Duodenal mucosa (tissue), 2 donors: ENCODE data around the gene PACS2.

Experiments used
- H3K27ac ChIP-seq: one replicate; pipeline ENCODE4 v1.7.0; 2013; ENCODE audit warnings: low read depth, low read length
- H3K27me3 ChIP-seq, 2 donors: one replicate each; pipeline ENCODE4 v1.7.0; 2013; ENCODE audit warnings: low read length in 2 of 2, control low read depth in 1 of 2; ENCODE audit not compliant: insufficient read depth in 2 of 2, control insufficient read depth in 1 of 2
- H3K36me3 ChIP-seq, 2 donors: one replicate each; pipeline ENCODE4 v1.7.0; 2013; ENCODE audit warnings: low read length in 2 of 2, control low read depth in 1 of 2; ENCODE audit not compliant: insufficient read depth in 2 of 2, control insufficient read depth in 1 of 2
- H3K4me1 ChIP-seq, 2 donors: one replicate each; pipeline ENCODE4 v1.7.0; 2013; ENCODE audit warnings: low read length in 2 of 2, control low read depth in 1 of 2; ENCODE audit not compliant: insufficient read depth in 2 of 2, control insufficient read depth in 1 of 2
- H3K4me3 ChIP-seq, 2 donors: one replicate each; pipeline ENCODE4 v1.7.0; 2013; ENCODE audit warnings: low read length in 2 of 2, low read depth in 1 of 2
- H3K9ac ChIP-seq, 2 donors: one replicate each; pipeline ENCODE4 v1.7.0; 2013; ENCODE audit warnings: low read length in 2 of 2, low read depth in 1 of 2
- H3K9me3 ChIP-seq, 2 donors: one replicate each; pipeline ENCODE4 v1.7.0; 2013; ENCODE audit warnings: low read length in 2 of 2, control low read depth in 1 of 2; ENCODE audit not compliant: control insufficient read depth in 1 of 2

The PACS2 gene

DNA sequence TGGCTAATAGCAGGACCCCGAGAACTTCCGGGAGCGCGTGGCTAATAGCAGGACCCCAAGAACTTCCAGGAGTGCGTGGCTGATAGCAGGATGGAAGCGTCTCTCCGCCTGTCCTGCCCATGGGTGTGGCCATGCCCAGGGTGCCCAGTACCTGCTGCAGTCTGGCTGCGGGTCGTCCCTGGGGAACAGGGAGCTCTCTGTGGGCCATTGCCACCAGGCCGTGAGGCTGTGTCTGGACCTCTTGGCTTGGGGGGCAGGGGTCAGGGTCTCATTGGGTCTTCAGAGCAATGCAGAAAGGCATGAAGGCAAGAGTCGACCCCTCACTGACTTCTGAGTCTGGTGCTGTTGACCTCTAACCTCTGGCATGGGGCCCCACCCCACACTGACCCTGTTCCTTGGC lies 35.4 kb downstream of the PACS2 start:
- peaks cover 0 to 2% of the 10 kb centered on the region in 2 donors for H3K4me1 ChIP-seq
- H3K27ac ChIP-seq = no peak overlapping the region
- H3K4me3 ChIP-seq = no peak overlapping the region
- no peaks in the 10 kb centered on the region for H3K9me3 ChIP-seq
- H3K36me3 ChIP-seq = peaks cover 0 to 2% of the 10 kb centered on the region in 2 donors
- no peaks in the 10 kb centered on the region for H3K27me3 ChIP-seq
- H3K9ac ChIP-seq = no peak overlapping the region

DNA sequence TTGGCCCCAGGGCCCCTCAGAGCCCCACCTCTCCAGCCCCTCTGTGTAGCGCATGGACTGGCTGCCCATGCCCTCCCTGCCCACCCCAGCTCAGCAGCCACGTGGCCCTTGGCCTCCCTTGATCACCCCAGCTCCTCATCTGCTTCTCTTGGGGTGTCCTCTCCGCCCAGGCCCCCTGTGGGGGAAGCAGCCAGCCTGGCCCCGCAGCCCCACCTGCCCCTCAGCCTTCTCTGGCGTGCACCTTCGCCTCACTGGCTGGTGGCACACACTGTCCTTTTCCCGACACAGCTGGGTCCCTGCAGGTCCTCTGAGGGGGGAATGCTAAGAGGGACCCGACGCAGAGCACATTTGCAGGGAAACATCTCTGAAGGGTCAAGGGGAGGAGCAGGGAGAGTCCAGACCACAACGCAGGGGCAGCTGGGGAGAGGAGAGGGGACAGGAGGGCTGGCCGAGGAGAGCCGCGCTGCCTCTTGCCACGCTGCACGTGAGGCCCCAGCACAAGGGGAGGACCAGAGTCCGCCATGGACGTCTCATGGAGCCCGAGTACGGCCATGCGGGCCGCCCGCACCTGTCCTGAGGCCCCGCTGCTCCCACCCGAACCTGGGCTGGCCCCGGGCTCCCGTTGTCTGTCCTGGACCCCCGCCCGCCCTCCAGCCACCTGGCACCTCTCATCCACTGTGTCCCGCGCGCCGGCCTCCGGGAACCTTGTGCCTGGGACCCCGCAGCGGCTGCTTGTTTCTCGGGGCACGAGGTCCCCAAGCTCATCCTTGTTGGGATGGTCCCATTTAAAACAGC lies 36.1 kb downstream of the PACS2 start:
- Histone ChIP-seq H3K27ac (no peak overlapping the region), H3K9ac (no peak overlapping the region), H3K4me3 (no peak overlapping the region), H3K9me3 (no peaks in the 10 kb centered on the region), H3K36me3 (peaks cover 0 to 8% of the 10 kb centered on the region in 2 donors), H3K4me1 (peaks cover 0 to 2% of the 10 kb centered on the region in 2 donors), H3K27me3 (no peaks in the 10 kb centered on the region)

DNA sequence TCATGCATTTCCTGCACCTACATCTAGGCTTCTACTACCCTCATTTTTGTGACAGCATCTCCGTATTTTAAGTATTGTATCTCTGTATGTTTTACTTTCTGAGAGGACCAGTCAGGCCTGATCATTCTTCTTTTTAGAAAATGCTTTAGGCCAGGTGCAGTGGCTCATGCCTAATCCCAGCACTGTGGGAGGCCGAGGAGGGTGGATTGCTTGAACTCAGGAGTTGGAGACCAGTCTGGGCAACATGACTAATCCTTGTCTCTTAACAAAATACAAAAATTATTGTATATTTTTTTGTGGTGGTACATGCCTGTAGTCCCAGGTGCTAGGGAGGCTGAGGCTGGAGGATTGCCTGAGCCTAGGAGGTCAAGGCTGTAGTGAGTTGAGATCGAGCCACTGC lies 36.9 kb downstream of the PACS2 start:
- Histone ChIP-seq H3K9me3 (no peaks in the 10 kb centered on the region), H3K27ac (no peak overlapping the region)

DNA sequence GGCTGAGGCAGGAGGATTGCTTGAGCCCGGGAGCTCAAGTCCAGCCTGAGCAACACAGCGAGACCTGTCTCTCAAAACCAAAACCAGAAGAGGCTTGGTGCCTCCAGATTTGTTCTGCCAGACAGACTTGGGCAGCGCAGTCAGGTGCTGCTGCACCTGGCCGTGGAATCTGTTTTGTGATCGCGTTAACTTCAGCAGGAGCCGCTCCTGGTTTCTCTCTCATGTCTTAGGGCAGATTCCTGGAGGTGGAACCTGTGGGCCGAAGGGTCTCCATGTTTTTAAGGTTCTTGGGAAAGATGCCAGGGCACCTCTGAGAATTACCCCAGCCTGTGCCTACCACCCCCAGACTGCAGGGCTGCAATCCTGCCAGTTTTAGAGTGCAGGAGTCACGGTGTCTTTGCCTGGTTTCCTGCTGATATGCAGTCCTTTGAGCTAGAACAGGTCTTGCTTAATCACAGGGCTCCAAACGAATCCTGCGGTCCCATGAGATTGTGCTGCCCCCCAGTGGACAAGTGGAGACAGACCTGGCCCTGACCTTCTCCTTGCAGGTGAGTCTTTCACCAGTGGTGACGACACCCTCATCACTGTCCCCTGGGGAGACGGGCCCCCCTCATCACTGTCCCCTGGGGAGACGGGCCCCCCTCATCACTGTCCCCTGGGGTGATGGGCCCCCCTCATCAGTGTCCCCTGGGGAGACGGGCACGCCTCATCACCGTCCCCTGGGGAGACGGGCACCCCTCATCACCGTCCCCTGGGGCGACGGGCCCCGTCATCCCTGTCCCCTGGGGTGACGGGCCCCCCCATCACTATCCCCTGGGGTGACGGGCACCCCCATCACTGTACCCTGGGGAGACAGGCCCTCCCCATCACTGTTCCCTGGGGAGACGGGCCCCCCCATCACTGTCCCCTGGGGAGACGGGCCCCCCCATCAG lies 37.6 kb downstream of the PACS2 start:
- no peaks in the 10 kb centered on the region for H3K27me3 ChIP-seq
- H3K9ac ChIP-seq = no peak overlapping the region
- H3K27ac ChIP-seq = no peak overlapping the region
- no peak overlapping the region for H3K4me3 ChIP-seq
- H3K9me3 ChIP-seq = no peaks in the 10 kb centered on the region
- peaks cover 0 to 11% of the 10 kb centered on the region in 2 donors for H3K36me3 ChIP-seq
- peaks cover 0 to 2% of the 10 kb centered on the region in 2 donors for H3K4me1 ChIP-seq

More for the DNA sequence above, 36.9 kb downstream of the PACS2 start:
- no peak overlapping the region for H3K9ac ChIP-seq
- peaks cover 0 to 11% of the 10 kb centered on the region in 2 donors for H3K36me3 ChIP-seq
- peaks cover 0 to 2% of the 10 kb centered on the region in 2 donors for H3K4me1 ChIP-seq
- no peaks in the 10 kb centered on the region for H3K27me3 ChIP-seq
- no peak overlapping the region for H3K4me3 ChIP-seq

DNA sequence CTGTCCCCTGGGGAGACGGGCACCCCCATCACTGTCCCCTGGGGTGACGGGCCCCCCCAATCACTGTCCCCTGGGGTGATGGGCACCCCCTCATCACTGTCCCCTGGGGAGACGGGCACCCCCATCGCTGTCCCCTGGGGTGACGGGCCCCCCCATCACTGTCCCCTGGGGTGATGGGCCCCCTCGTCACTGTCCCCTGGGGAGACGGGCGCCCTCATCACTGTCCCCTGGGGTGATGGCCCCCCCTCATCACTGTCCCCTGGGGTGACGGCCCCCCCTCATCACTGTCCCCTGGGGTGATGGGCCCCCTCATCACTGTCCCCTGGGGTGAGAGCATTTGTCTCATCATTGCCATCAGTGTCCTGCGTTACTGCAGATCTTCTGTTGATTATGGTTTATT lies 38.6 kb downstream of the PACS2 start:
- H3K36me3 ChIP-seq = peaks cover 0 to 11% of the 10 kb centered on the region in 2 donors
- no peak overlapping the region for H3K27ac ChIP-seq
- H3K27me3 ChIP-seq = no peaks in the 10 kb centered on the region
- H3K4me3 ChIP-seq = no peak overlapping the region
- no peaks in the 10 kb centered on the region for H3K9me3 ChIP-seq
- no peak overlapping the region for H3K9ac ChIP-seq
- peaks cover 0 to 2% of the 10 kb centered on the region in 2 donors for H3K4me1 ChIP-seq

DNA sequence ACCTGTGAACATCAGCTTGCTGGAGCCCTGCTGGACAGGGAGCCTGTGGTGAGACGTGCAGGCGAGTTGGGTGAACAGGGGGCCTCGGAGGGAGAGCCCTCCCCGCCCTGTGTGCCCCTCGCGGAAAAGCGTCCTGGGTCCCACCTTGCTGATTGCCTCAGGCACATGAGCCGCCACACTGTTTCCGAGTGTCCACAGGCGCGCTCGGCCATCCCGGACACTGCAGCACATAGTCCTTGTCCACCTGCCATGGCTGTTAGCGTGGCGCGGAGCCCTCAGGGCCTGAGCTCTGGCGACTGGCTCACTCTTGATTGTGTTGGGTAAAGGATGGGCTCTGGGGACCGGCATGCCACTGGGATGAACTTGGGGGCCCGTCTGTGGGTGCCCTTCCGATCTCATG lies 40.0 kb downstream of the PACS2 start:
- H3K9ac ChIP-seq = no peak overlapping the region
- H3K4me3 ChIP-seq = no peak overlapping the region
- peaks cover 0 to 20% of the 10 kb centered on the region in 2 donors for H3K36me3 ChIP-seq
- no peaks in the 10 kb centered on the region for H3K9me3 ChIP-seq
- H3K4me1 ChIP-seq = peaks cover 0 to 2% of the 10 kb centered on the region in 2 donors
- no peaks in the 10 kb centered on the region for H3K27me3 ChIP-seq
- H3K27ac ChIP-seq = no peak overlapping the region

DNA sequence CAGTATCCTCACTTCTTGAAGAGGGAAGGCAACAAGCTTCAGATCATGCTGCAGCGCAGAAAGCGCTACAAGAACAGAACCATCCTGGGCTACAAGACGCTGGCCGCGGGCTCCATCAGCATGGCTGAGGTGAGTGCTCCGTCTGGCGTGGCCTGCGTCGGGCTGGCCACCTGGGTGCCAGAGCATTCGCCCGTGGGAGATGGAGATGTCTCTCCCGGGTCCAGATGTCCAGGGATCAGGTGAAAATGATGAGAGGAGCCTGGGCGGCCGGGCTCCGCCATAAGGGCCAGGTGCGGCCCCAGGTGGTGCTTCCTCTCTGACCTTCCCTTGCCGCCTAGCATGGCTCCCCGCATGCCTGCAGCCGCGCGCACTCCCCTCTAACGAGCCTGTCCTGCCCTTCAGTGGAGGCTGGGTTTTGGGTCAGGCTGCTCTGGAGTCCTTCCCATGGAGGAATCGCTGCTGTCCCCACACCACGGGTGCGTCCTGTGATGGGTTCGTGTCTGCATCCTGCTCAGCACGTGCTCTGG lies 40.6 kb downstream of the PACS2 start:
- H3K9ac ChIP-seq = no peak overlapping the region
- H3K27me3 ChIP-seq = no peaks in the 10 kb centered on the region
- H3K36me3 ChIP-seq = peaks cover 0 to 20% of the 10 kb centered on the region in 2 donors
- no peak overlapping the region for H3K27ac ChIP-seq
- H3K9me3 ChIP-seq = no peaks in the 10 kb centered on the region
- peaks cover 0 to 2% of the 10 kb centered on the region in 2 donors for H3K4me1 ChIP-seq
- no peak overlapping the region for H3K4me3 ChIP-seq

DNA sequence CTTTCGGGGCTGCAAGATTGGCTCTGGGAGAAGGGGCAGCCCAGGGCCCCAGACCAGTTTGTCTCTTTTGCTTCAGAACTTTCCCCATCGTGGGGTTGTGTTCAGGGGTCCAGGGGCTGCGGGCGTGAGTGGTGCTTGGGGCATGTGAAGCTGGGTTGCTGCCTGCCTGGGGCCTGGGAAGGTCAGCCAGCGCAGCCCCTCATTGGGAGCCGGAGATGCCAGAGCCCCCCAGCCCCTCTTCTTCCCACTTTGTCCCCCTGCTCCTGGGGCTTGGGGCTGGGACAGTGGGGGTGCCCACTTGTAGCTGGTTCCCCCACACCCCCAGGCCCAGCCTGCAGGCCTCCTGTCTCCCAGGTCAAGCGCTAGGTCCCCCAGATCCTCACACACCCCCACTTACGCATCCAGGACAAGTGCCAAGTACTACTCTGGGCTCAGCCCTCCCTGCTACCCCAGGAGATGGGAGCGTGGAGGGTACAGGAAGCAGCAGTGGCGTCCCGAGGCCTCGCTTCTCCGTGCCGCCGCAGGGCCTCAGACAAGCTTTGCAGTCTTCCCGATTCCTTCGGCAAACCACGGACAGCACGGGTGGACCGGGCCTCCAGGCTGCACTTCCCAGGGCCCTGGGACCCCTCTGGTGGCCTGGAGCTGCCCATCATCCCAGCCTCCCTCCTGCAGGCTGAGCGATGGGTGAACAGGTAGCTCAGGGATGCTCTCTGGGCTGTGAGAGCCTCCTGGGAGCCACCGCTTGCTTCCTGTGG lies 41.5 kb downstream of the PACS2 start:
- peaks cover 0 to 26% of the 10 kb centered on the region in 2 donors for H3K36me3 ChIP-seq
- no peak overlapping the region for H3K27ac ChIP-seq
- no peaks in the 10 kb centered on the region for H3K27me3 ChIP-seq
- peaks cover 0 to 2% of the 10 kb centered on the region in 2 donors for H3K4me1 ChIP-seq
- H3K4me3 ChIP-seq = no peak overlapping the region
- H3K9ac ChIP-seq = no peak overlapping the region
- no peaks in the 10 kb centered on the region for H3K9me3 ChIP-seq

DNA sequence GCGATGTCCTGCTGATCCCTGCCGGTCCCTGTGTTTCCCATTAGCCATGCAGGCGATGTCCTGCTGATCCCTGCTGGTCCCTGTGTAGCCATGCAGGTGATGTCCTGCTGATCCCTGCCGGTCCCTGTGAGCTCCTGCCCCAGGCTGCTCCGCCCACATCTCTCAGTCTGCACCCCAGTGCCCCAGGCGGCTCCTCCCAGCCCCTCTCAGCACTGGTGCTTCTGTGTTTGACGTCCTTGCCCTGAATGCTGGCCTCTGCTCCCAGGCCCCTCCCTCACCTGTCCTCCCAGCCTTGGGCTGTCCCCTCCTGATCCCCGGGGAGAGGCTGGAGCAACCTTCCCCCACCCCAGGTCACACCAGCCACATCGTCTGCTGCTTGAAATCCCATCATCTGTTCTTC lies 42.4 kb downstream of the PACS2 start:
- Histone ChIP-seq H3K9me3 (no peaks in the 10 kb centered on the region), H3K27ac (no peak overlapping the region), H3K9ac (no peak overlapping the region), H3K4me3 (no peak overlapping the region), H3K4me1 (peaks cover 0 to 2% of the 10 kb centered on the region in 2 donors), H3K27me3 (no peaks in the 10 kb centered on the region), H3K36me3 (peaks cover 0 to 26% of the 10 kb centered on the region in 2 donors)
